MM.1S (cell line): Measurements from ENCODE around the gene SLC2A10.

Experiments used
- EZH2 ChIP-seq: fragments of 300-600 bp; sonication (generic); optimal IDR thresholded peaks from 2 replicates; pipeline ENCODE3; 2017; ENCODE audit warnings: low read depth, mild to moderate bottlenecking, antibody characterized with exemption, low read length, mixed read lengths
- EZH2phosphoT487 ChIP-seq: fragments of 300-600 bp; sonication (generic); IDR thresholded peaks from 2 replicates; pipeline ENCODE4 v1.6.1; 2018; ENCODE audit warnings: antibody characterized with exemption, low read length
- TF ChIP-seq, protein P1 (sequence below): fragments of 300-600 bp; sonication (generic); IDR thresholded peaks from 2 replicates; pipeline ENCODE4 v1.5.1; 2016; ENCODE audit warnings: antibody characterized with exemption, low read length, mixed read lengths

DNA sequence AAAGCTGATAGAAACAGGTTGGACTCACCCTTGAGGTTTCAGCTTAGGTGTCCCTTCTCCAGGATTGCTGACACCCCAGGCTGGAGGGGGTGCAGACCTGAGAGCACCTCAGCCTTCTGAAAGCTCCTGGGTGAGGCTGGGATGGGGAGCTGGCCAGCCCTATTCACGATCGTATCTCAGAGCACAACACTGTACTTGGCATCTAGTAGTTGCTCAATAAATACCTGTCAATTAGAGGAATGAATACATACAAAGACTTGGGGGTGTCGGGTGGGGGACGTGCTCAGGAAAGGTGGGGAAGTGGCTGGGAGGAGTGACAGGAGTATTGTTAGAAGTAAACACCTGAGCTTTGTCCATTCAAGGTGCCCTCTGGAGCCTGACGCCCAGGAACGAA, 61.7 kb downstream of the SLC2A10 start:
- TF ChIP-seq, protein P1, sequence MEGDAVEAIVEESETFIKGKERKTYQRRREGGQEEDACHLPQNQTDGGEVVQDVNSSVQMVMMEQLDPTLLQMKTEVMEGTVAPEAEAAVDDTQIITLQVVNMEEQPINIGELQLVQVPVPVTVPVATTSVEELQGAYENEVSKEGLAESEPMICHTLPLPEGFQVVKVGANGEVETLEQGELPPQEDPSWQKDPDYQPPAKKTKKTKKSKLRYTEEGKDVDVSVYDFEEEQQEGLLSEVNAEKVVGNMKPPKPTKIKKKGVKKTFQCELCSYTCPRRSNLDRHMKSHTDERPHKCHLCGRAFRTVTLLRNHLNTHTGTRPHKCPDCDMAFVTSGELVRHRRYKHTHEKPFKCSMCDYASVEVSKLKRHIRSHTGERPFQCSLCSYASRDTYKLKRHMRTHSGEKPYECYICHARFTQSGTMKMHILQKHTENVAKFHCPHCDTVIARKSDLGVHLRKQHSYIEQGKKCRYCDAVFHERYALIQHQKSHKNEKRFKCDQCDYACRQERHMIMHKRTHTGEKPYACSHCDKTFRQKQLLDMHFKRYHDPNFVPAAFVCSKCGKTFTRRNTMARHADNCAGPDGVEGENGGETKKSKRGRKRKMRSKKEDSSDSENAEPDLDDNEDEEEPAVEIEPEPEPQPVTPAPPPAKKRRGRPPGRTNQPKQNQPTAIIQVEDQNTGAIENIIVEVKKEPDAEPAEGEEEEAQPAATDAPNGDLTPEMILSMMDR, result no peak
- TF ChIP-seq EZH2 (no peak), EZH2phosphoT487 (no peak)
